NCI-H2196 (cell line): ENCODE results near the gene CATSPERZ.

Experiments used
- DNase-seq: peaks from one replicate; lab custom pipeline; 2025; ENCODE audit not compliant: unreplicated experiment; lab: John Stamatoyannopoulos, UW

CATSPERZ gene

GRCh38 chr11:64299847-64300648 is at the start of gene CATSPERZ:
CATSPERZ (plus strand) TSS chr11:64300358; CDS start chr11:64300411, 53 bp downstream.
- DNase-seq: no peak

GRCh38 chr11:64250415-64251015 is 49.6 kb upstream of the CATSPERZ start:
- peak; percentile 22 for DNase-seq

- DNase-seq: peak; percentile 59
These were observed 49.0 kb upstream of the CATSPERZ start, which contains the start of gene PLCB3 for GRCh38 chr11:64251016-64251752. PLCB3 (plus strand) TSS chr11:64251530; CDS start chr11:64251650, 120 bp downstream.

- no peak for DNase-seq
These were observed 48.5 kb upstream of the CATSPERZ start for GRCh38 chr11:64251753-64252002.

GRCh38 chr11:64252003-64252872 is 47.9 kb upstream of the CATSPERZ start:
- no peak for DNase-seq

GRCh38 chr11:64253043-64253442 is 47.1 kb upstream of the CATSPERZ start:
- no peak for DNase-seq

GRCh38 chr11:64253481-64253880 is 46.7 kb upstream of the CATSPERZ start:
- DNase-seq: no peak

GRCh38 chr11:64254326-64254725 is 45.8 kb upstream of the CATSPERZ start:
- no peak for DNase-seq

GRCh38 chr11:64255135-64256128 is 44.7 kb upstream of the CATSPERZ start:
- DNase-seq: no peak

- DNase-seq: no peak
These were observed 43.9 kb upstream of the CATSPERZ start for GRCh38 chr11:64256300-64256699.

- no peak for DNase-seq
These were observed 41.8 kb upstream of the CATSPERZ start for GRCh38 chr11:64258356-64258755.

- DNase-seq: no peak
These were observed 41.1 kb upstream of the CATSPERZ start for GRCh38 chr11:64258946-64259532.

- DNase-seq: no peak
These were observed 40.6 kb upstream of the CATSPERZ start for GRCh38 chr11:64259533-64260067.

- no peak for DNase-seq
These were observed 39.9 kb upstream of the CATSPERZ start for GRCh38 chr11:64260147-64260708.

GRCh38 chr11:64261556-64262080 is 38.5 kb upstream of the CATSPERZ start:
- no peak for DNase-seq

GRCh38 chr11:64262271-64263002 is 37.7 kb upstream of the CATSPERZ start:
- no peak for DNase-seq

GRCh38 chr11:64263021-64263946 is 36.9 kb upstream of the CATSPERZ start:
- no peak for DNase-seq
